Activated T-cell treated with anti-CD3 and anti-CD28 coated beads for 1 hour (primary cell): ENCODE data around the gene LGALS9.
"Not testable (repeated sequence)": the region's sequence is repeated elsewhere in the genome, so short reads cannot be mapped to it uniquely, and the experiment has no call there.

Source experiments
- DNase-seq: peaks from one replicate; pipeline ENCODE4 v3.0.0-alpha.2; 2020; ENCODE audit warnings: low read depth

The LGALS9 gene

GRCh38 chr17:27654136-27654535 lies 23.1 kb downstream of the LGALS9 start:
- no peak for DNase-seq

GRCh38 chr17:27654654-27655524 lies 23.9 kb downstream of the LGALS9 start:
- peak; percentile 54 for DNase-seq

GRCh38 chr17:27655525-27656111 lies 24.6 kb downstream of the LGALS9 start:
- not testable (repeated sequence) for DNase-seq

GRCh38 chr17:27656620-27657019 lies 25.6 kb downstream of the LGALS9 start:
- not testable (repeated sequence) for DNase-seq

- no peak for DNase-seq
Measured at GRCh38 chr17:27657620-27658019, 26.6 kb downstream of the LGALS9 start.

GRCh38 chr17:27659683-27660082 lies 28.7 kb downstream of the LGALS9 start:
- DNase-seq: no peak

GRCh38 chr17:27660436-27660835 lies 29.4 kb downstream of the LGALS9 start:
- no peak for DNase-seq

GRCh38 chr17:27663936-27664605 lies 33.1 kb downstream of the LGALS9 start:
- DNase-seq: no peak

GRCh38 chr17:27664606-27664965 lies 33.6 kb downstream of the LGALS9 start:
- DNase-seq: no peak

GRCh38 chr17:27665549-27665948 lies 34.6 kb downstream of the LGALS9 start:
- DNase-seq: no peak

GRCh38 chr17:27666270-27666669 lies 35.3 kb downstream of the LGALS9 start:
- not testable (repeated sequence) for DNase-seq

GRCh38 chr17:27666831-27667560 lies 36.0 kb downstream of the LGALS9 start:
- DNase-seq: no peak

GRCh38 chr17:27667656-27668487 lies 36.9 kb downstream of the LGALS9 start:
- DNase-seq: no peak

- DNase-seq: no peak
Measured at GRCh38 chr17:27668488-27668823, 37.5 kb downstream of the LGALS9 start.

GRCh38 chr17:27669136-27669535 lies 38.1 kb downstream of the LGALS9 start:
- DNase-seq: no peak

- no peak for DNase-seq
Measured at GRCh38 chr17:27669850-27670249, 38.9 kb downstream of the LGALS9 start.

GRCh38 chr17:27670791-27671590 lies 40.0 kb downstream of the LGALS9 start:
- no peak for DNase-seq

GRCh38 chr17:27671591-27671910 lies 40.6 kb downstream of the LGALS9 start:
- DNase-seq: no peak

- not testable (repeated sequence) for DNase-seq
Measured at GRCh38 chr17:27671977-27672480, 41.0 kb downstream of the LGALS9 start.

GRCh38 chr17:27674335-27674734 lies 43.3 kb downstream of the LGALS9 start:
- DNase-seq: no peak

- no peak for DNase-seq
Measured at GRCh38 chr17:27677191-27677590, 46.2 kb downstream of the LGALS9 start.
